NT2/D1 (cell line): ENCODE measurements around the gene AURKAIP1.

Source experiments
- YY1 ChIP-seq: IDR thresholded peaks from 2 replicates; pipeline ENCODE4 v1.6.1; 2011; ENCODE audit not compliant: insufficient read length, insufficient read depth
- ZNF274 ChIP-seq: IDR thresholded peaks from 2 replicates; pipeline ENCODE4 v1.6.1; 2011; ENCODE audit warnings: mild to moderate bottlenecking, low read depth, low read length

DNA sequence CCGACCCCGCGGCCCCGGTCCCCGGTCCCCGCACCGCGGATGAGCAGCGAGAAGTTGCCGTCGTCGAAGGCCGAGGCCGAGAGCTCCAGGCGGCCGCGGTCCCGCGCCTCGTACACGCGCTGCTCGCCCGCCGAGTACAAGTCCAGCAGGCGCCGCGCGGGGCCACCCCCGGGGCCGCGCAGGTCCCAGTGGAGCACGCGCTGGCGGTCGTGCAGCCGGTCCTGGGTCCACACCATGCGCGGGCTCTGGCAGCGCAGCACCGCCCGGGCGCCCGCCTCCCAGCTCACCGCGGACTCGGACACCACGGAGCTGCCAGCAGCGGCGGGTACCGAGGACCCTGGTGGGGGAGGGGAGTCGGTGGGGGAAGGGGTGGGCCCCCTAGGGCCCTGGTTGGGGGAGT is 19.6 kb downstream of the AURKAIP1 start:
- TF ChIP-seq YY1 (no peak), ZNF274 (no peak)
